Pancreas (tissue), 10 donors: ENCODE data around the gene CDH26. TPM values are rescaled to one million over a fixed set of nuclear protein-coding genes. Genes with fewer than 3 reads are reported as not detected.

Experiments
- ATAC-seq, 4 donors: fragments of 200-7000 bp; cut with Tn5 transposase; one replicate each; pipeline versions ENCODE4 v1.8.0 to v1.9.1; 2020; ENCODE audit warnings: mild to moderate bottlenecking in 4 of 4, moderate library complexity in 4 of 4
- DNase-seq, 6 donors: peaks; one replicate each; pipeline ENCODE4 v3.0.0-alpha.2; 2020
- FAIRE-seq: peaks from 2 replicates; lab custom pipeline; 2012; peaks lifted over from hg19 to GRCh38; lab: Jason Lieb, UNC
- H3K27ac ChIP-seq, 4 donors: fragments of 200-600 bp; sonication (generic); 1 replicate in 3 of 4; 2 replicates in 1 of 4; pipeline versions ENCODE4 v1.5.0 to v1.8.0; 2020
- H3K27me3 ChIP-seq, 4 donors: fragments of 200-600 bp; one replicate each; pipeline ENCODE4 v1.8.0; 2021
- H3K36me3 ChIP-seq, 3 donors: fragments of 200-600 bp; sonication (generic) in 1 of 3; one replicate each; pipeline versions ENCODE4 v1.5.0 to v1.8.0; 2020 to 2021
- H3K4me1 ChIP-seq, 3 donors: fragments of 200-600 bp; one replicate each; pipeline ENCODE4 v1.8.0; 2021
- H3K4me3 ChIP-seq, 4 donors: fragments of 200-600 bp; sonication (generic) in 2 of 4; one replicate each; pipeline versions ENCODE4 v1.5.0 to v1.8.0; 2020 to 2021
- H3K9me3 ChIP-seq, 4 donors: fragments of 200-600 bp; one replicate each; pipeline ENCODE4 v1.8.0; 2021
- CTCF ChIP-seq, 4 donors: fragments of 200-600 bp; sonication (generic) in 3 of 4; IDR thresholded peaks; one replicate each; pipeline versions ENCODE4 v1.5.0 to v1.8.0; 2021; ENCODE audit warnings: antibody characterized with exemption in 4 of 4
- WGBS, 2 donors: extraction: QIAGEN DNeasy Blood & Tissue Kit; methylation state at CpG; one replicate each; pipeline ENCODE4 v1.1.7; 2013; 5-methylcytosine and 5-hydroxymethylcytosine counted together
- intact Hi-C, 3 donors: fragments of 100-400 bp; cut with DNase I; formaldehyde crosslinking; loops; one replicate each; pipeline versions ENCODE4 v1.11.1 to v1.14.2; 2022
- polyA plus RNA-seq, 2 donors: library from polyadenylated mRNA; stranded (reverse); fragments of 200-250 nt; gene quantifications; one replicate each; pipeline ENCODE4 v1.2.3, GENCODE V29; 2013
- total RNA-seq, 6 donors: library from RNA; stranded (reverse); fragmentation: NEBNext Ultra II Directional in 4 of 6; extraction: Animal tissue kit (Norgen Biotek cat#: 25700) in 4 of 6; gene quantifications; one replicate each; pipeline versions ENCODE4 v1.2.1 to v1.2.4, GENCODE V29; 2021 to 2023
- donor health status: healthy with polysubstance abuse.
- donor health status: DM: no; HTN: no; CAD: no; lungs with moderate emphysema.
- donor health status: DM: no; HTN: no; CAD: no.
- donor health status: control.
- donor health status: control.
- donor health status: Bipolar disorder and iron deficiency.
- donor health status: DM: yes; HTN: yes; CAD: no.
- donor health status: DM: no; HTN: no; CAD: no.
- donor health status: DM: no; HTN: no; CAD: no.
- donor health status: DM: yes; HTN: yes; CAD: no.

Gene CDH26
- total and polyA plus RNA-seq, 8 donors, result 0.13 to 1.1 (median 0.48) TPM

DNA sequence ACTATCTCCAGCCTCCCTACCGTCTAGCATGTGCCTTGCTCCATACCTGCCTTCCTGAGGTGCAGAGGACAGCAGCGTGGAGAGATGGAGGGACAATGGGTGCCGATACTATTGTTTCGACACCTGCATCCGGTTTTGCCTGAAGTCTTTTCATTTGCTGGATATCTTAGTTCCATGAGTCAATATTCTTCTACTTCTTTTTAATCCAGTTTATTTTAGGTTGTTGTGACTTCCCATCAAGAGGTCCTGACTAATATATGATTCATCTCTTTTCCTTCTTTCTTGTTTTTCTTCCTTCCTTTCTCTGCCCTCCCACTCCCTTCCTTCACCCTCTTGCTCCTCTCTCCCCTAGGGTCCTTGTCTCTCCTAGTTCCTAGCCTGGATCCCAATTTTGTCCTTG is 91.4 kb downstream of the CDH26 start:
- FAIRE-seq (no peak), DNase-seq (no peak), ATAC-seq (no peak)
- TF ChIP-seq CTCF (IDR thresholded peaks at IDR 0.05), result no peak
- intact Hi-C loops, result no loop called here
- H3K4me3 ChIP-seq, result no peak overlapping the region
- peaks cover 0 to 11% (median 0%) of the 10 kb centered on the region in 4 donors for H3K27me3 ChIP-seq
- no peaks in the 10 kb centered on the region for H3K4me1 ChIP-seq
- no peaks in the 10 kb centered on the region for H3K36me3 ChIP-seq
- no peaks in the 10 kb centered on the region for H3K9me3 ChIP-seq
- H3K27ac ChIP-seq, result no peak overlapping the region
- WGBS, 2 donors, result 66 to 71% methylated on average over 5 of the region's 5 CpGs

- FAIRE-seq, result no peak
- WGBS, 2 donors, result 45 to 47% methylated on average over 13 of the region's 13 CpGs
- no peak overlapping the region for H3K27ac ChIP-seq
- peak; percentile 70 to 88 (median 76) for ATAC-seq
- intact Hi-C loops, result loop anchor here in 1 of 3 donors (10.0 kb wide), 1 partner anchor 1844 kb away; no protein-coding TSS in a partner anchor
- H3K27me3 ChIP-seq, result peaks cover 0 to 16% (median 0%) of the 10 kb centered on the region in 4 donors
- peak; percentile 7 to 41 (median 28) for TF ChIP-seq CTCF (IDR thresholded peaks at IDR 0.05)
- DNase-seq, result peak in 3 of 6 donors; percentile 13 to 69 (median 51)
- no peaks in the 10 kb centered on the region for H3K36me3 ChIP-seq
- no peak overlapping the region for H3K4me3 ChIP-seq
- H3K4me1 ChIP-seq, result no peaks in the 10 kb centered on the region
- no peaks in the 10 kb centered on the region for H3K9me3 ChIP-seq
Measured at GRCh38 chr20:60050193-60050947, 92.1 kb downstream of the CDH26 start.

DNA sequence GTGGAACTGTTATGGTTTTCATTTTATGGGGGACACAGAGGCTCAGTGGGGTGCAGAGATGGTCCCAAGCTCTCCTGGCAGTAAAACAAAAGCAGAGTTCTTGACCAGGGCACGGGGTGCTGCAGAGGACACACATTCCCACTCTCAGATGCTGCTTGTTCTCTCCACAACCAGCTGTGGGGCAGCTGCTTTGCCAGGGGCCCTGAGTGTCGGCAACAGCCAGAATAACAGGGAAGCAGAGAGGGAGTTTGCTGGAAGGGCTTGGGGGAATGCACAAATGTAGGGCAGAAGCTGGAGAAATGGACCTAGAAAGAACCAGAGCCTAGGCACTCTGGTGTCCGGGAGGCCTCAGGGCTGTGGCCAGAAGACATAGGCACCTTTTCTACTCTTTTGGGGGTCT is 93.7 kb downstream of the CDH26 start:
- Histone ChIP-seq H3K27ac (no peak overlapping the region), H3K9me3 (no peaks in the 10 kb centered on the region), H3K4me1 (no peaks in the 10 kb centered on the region), H3K36me3 (no peaks in the 10 kb centered on the region), H3K4me3 (no peak overlapping the region), H3K27me3 (peaks cover 0 to 16% (median 0%) of the 10 kb centered on the region in 4 donors)
- no peak for FAIRE-seq
- no peak for DNase-seq
- no peak for TF ChIP-seq CTCF (IDR thresholded peaks at IDR 0.05)
- ATAC-seq, result no peak
- intact Hi-C loops, result loop anchor here in 1 of 3 donors (10.0 kb wide), 1 partner anchor 1843 kb away; no protein-coding TSS in a partner anchor
- 63 to 71% methylated on average over 3 of the region's 3 CpGs for WGBS, 2 donors

DNA sequence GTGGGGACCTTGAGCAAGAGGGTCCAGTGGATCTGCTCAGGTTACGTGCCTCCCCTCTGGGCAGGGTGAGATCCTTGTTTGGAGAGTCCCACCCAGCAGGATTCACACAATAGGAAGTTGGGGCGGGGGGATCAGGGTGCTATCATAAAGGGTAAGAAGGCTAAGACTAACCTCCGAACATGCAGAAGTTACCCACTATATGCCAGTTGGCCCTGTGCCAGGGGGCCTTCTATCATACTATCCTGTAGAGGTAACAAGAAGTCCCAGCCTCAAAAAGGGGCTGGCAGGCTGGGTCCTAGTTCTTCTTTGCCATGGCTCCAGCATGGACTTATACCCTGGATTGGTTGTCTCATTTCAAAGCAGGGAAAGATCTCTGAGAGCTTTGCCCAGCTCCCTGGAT is 94.1 kb downstream of the CDH26 start:
- WGBS, 2 donors, result 61 to 69% methylated on average over 3 of the region's 3 CpGs
- Histone ChIP-seq H3K36me3 (no peaks in the 10 kb centered on the region), H3K4me1 (no peaks in the 10 kb centered on the region), H3K27ac (no peak overlapping the region), H3K27me3 (peaks cover 0 to 16% (median 0%) of the 10 kb centered on the region in 4 donors), H3K4me3 (no peak overlapping the region), H3K9me3 (no peaks in the 10 kb centered on the region)
- DNase-seq (peak in 1 of 6 donors; percentile 70), FAIRE-seq (no peak), ATAC-seq (no peak)
- intact Hi-C loops, result loop anchor here in 1 of 3 donors (10.0 kb wide), 1 partner anchor 1842 kb away; no protein-coding TSS in a partner anchor
- no peak for TF ChIP-seq CTCF (IDR thresholded peaks at IDR 0.05)
